ENCODE results near the gene DGKI. TPM values are rescaled to one million over a fixed set of nuclear protein-coding genes. Genes with fewer than 3 reads are reported as not detected.

The DGKI gene
- total and polyA plus RNA-seq, 9 of the 15 experiments (the other 6 are each of a cell fraction or from before 2014, with no cell fraction given): 0.11 to 0.54 (median 0.15) TPM; not detected in 5

- Histone ChIP-seq H3K4me3 (no peak overlapping the region), H2AFZ (ENCODE audit: low read depth, low read length) (no peak overlapping the region), H3K27me3 (ENCODE audit: control insufficient read depth in 2 of 2, insufficient read depth in 2 of 2, low read length in 2 of 2) (no peaks in the 10 kb centered on the region), H3K9me3 (replicated peaks; ENCODE audit: control insufficient read depth, insufficient read depth, low read depth, low read length) (no peaks in the 10 kb centered on the region), H3K4me2 (ENCODE audit: insufficient read depth, low read length) (no peak overlapping the region), H3K79me2 (ENCODE audit: control insufficient read depth, insufficient read depth, low read length) (no peaks in the 10 kb centered on the region), H3K9me1 (ENCODE audit: control insufficient read depth, insufficient read depth, low read length) (no peaks in the 10 kb centered on the region), H3K9ac (ENCODE audit: insufficient read depth in 1 of 2, low read depth in 2 of 2, low read length in 2 of 2) (no peak overlapping the region), H3K36me3 (ENCODE audit: control insufficient read depth, insufficient read depth, low read length) (no peaks in the 10 kb centered on the region), H3K4me1 (replicated peaks in 1 of 2; ENCODE audit: control insufficient read depth in 2 of 2, insufficient read depth in 2 of 2, low read length in 2 of 2) (no peaks in the 10 kb centered on the region), H4K20me1 (replicated peaks; ENCODE audit: control insufficient read depth, insufficient read depth, low read length) (no peaks in the 10 kb centered on the region), H3K27ac (ENCODE audit: extremely low read depth, low read depth, low read length) (no peak overlapping the region)
- DNase-seq (ENCODE audit: extremely low read depth in 1 of 4, low spot score in 3 of 4) (no peak), ATAC-seq (no peak), FAIRE-seq (no peak)
- intact Hi-C loops (cut with micrococcal nuclease) (no loop called here), in situ Hi-C loops (cut with MboI) (no loop called here)
- 1% methylated on average over 7 of the region's 7 CpGs for WGBS (ENCODE audit: insufficient coverage, low coverage, missing lambda C conversion rate)
- POLR2A ChIA-PET: interaction anchor here (1.6 kb wide), 1 partner anchor 10 kb away, joined by 6 read pairs; no protein-coding TSS in a partner anchor
- BruUV-seq (replicated peaks): no TSS peak
- CTCF ChIA-PET (ENCODE audit: low intra/inter-chr PET ratio): no interaction called here
- TF ChIP-seq NR2C1 (IDR thresholded peaks at IDR 0.05) (no peak), NR2C1 (tag; IDR thresholded peaks at IDR 0.05) (no peak), SMARCA4 (IDR thresholded peaks at IDR 0.05) (no peak), LARP7 (IDR thresholded peaks at IDR 0.05) (no peak), THRAP3 (IDR thresholded peaks at IDR 0.05; ENCODE audit: borderline replicate concordance) (no peak), NR4A1 (CRISPR knock-in tag; IDR thresholded peaks at IDR 0.05) (no peak), NR4A1 (tag; IDR thresholded peaks at IDR 0.05) (no peak), PCBP2 (IDR thresholded peaks at IDR 0.05; ENCODE audit: low read depth, low read length, poor library complexity, severe bottlenecking) (no peak), REST (IDR thresholded peaks at IDR 0.05; ENCODE audit: borderline replicate concordance) (no peak), REST (CRISPR knock-in tag; IDR thresholded peaks at IDR 0.05; ENCODE audit: low read depth) (no peak), POLR2H (tag; IDR thresholded peaks at IDR 0.05; ENCODE audit: low read depth) (no peak), ZNF436 (CRISPR knock-in tag; IDR thresholded peaks at IDR 0.05) (no peak), MBD2 (IDR thresholded peaks at IDR 0.05; ENCODE audit: borderline replicate concordance, low read depth) (no peak), ILF3 (IDR thresholded peaks at IDR 0.05; ENCODE audit: borderline replicate concordance) (no peak), XRCC4 (IDR thresholded peaks at IDR 0.05; ENCODE audit: extremely low read depth, insufficient read depth, insufficient read length) (no peak)
Observed at GRCh38 chr7:137747359-137748031, 99.3 kb downstream of the DGKI start.
